ENCODE measurements around the gene ANKRD53. TPM values are rescaled to one million over a fixed set of nuclear protein-coding genes. Genes with fewer than 3 reads are reported as not detected.

ANKRD53 gene
- total RNA-seq, 2 donors from 2014 or later, result 0.36 to 0.74 TPM

GRCh38 chr2:70985956-70986355, 7.5 kb downstream of the ANKRD53 start:
- peaks cover 7 to 10% of the 10 kb centered on the region in 2 donors for H3K36me3 ChIP-seq
- WGBS, result 89% methylated on average over 1 of the region's 1 CpG
- intact Hi-C loops (cut with DNase I), result no loop called here

GRCh38 chr2:70986499-70987189, 8.2 kb downstream of the ANKRD53 start:
- no peak for DNase-seq (ENCODE audit: low spot score)
- intact Hi-C loops (cut with DNase I), result no loop called here
- peaks cover 7 to 10% of the 10 kb centered on the region in 2 donors for H3K36me3 ChIP-seq
- no peak overlapping the region for H3K27ac ChIP-seq
- WGBS, result 91% methylated on average over 4 of the region's 4 CpGs
- no peak overlapping the region for H3K4me3 ChIP-seq
- H3K27me3 ChIP-seq (replicated peaks; ENCODE audit: insufficient read depth), result no peaks in the 10 kb centered on the region
- no peaks in the 10 kb centered on the region for H3K9me3 ChIP-seq
- no peak for TF ChIP-seq POLR2AphosphoS5 (IDR thresholded peaks at IDR 0.05)
- no peak for TF ChIP-seq POLR2A (IDR thresholded peaks at IDR 0.05)
- TF ChIP-seq CTCF (IDR thresholded peaks at IDR 0.05), result no peak
- no peaks in the 10 kb centered on the region for H3K4me1 ChIP-seq (replicated peaks)

More at GRCh38 chr2:70985956-70986355, 7.5 kb downstream of the ANKRD53 start:
- Histone ChIP-seq H3K4me3 (no peak overlapping the region), H3K27ac (no peak overlapping the region), H3K27me3 (replicated peaks; ENCODE audit: insufficient read depth) (no peaks in the 10 kb centered on the region), H3K9me3 (no peaks in the 10 kb centered on the region), H3K4me1 (replicated peaks) (no peaks in the 10 kb centered on the region)
- DNase-seq (ENCODE audit: low spot score), result no peak
- TF ChIP-seq CTCF (IDR thresholded peaks at IDR 0.05), result no peak

GRCh38 chr2:70987386-70987785, 9.0 kb downstream of the ANKRD53 start:
- H3K4me3 ChIP-seq, result no peak overlapping the region
- no peaks in the 10 kb centered on the region for H3K9me3 ChIP-seq
- H3K4me1 ChIP-seq (replicated peaks), result no peaks in the 10 kb centered on the region
- H3K36me3 ChIP-seq, result peaks cover 7 to 10% of the 10 kb centered on the region in 2 donors
- 90% methylated on average over 1 of the region's 1 CpG for WGBS
- TF ChIP-seq POLR2A (IDR thresholded peaks at IDR 0.05), result no peak
- no peak for TF ChIP-seq POLR2AphosphoS5 (IDR thresholded peaks at IDR 0.05)
- no peak for TF ChIP-seq CTCF (IDR thresholded peaks at IDR 0.05)
- H3K27me3 ChIP-seq (replicated peaks; ENCODE audit: insufficient read depth), result no peaks in the 10 kb centered on the region
- no peak for DNase-seq (ENCODE audit: low spot score)
- H3K27ac ChIP-seq, result no peak overlapping the region
- intact Hi-C loops (cut with DNase I), result no loop called here

- peaks cover 7 to 10% of the 10 kb centered on the region in 2 donors for H3K36me3 ChIP-seq
- H3K27ac ChIP-seq, result no peak overlapping the region
- no peaks in the 10 kb centered on the region for H3K27me3 ChIP-seq (replicated peaks; ENCODE audit: insufficient read depth)
- no peak for DNase-seq (ENCODE audit: low spot score)
- intact Hi-C loops (cut with DNase I), result no loop called here
- TF ChIP-seq CTCF (IDR thresholded peaks at IDR 0.05), result no peak
- TF ChIP-seq POLR2AphosphoS5 (IDR thresholded peaks at IDR 0.05), result no peak
- no peak for TF ChIP-seq POLR2A (IDR thresholded peaks at IDR 0.05)
- 32% methylated on average over 3 of the region's 4 CpGs for WGBS
- H3K4me1 ChIP-seq (replicated peaks), result peaks cover 5% of the 10 kb centered on the region
- no peak overlapping the region for H3K4me3 ChIP-seq
- H3K9me3 ChIP-seq, result no peaks in the 10 kb centered on the region
Measured at GRCh38 chr2:70988151-70988550, 9.7 kb downstream of the ANKRD53 start.
